Common myeloid progenitor, CD34-positive (primary cell): ENCODE results near the gene PHLPP1.

Experiments used
- CTCF ChIA-PET: fragments of 350-600 bp; sonication (Branson Sonifier 250); formaldehyde crosslinking; loops from one replicate; lab custom pipeline; 2021; ENCODE audit warnings: antibody characterized with exemption; lab: Charles Lee
- POLR2A ChIA-PET: fragments of 350-600 bp; sonication (Branson Sonifier 250); formaldehyde crosslinking; loops from one replicate; lab custom pipeline; 2021; ENCODE audit warnings: antibody characterized with exemption; lab: Charles Lee
- DNase-seq, 3 donors: peaks; one replicate each; pipeline versions ENCODE4 v3.0.0 to v3.0.0-alpha.2; 2013
- H3K27ac ChIP-seq, 2 experiments: 1 replicate in 1 of 2; 2 replicates in 1 of 2; pipeline ENCODE4 v1.7.0; 2013; ENCODE audit warnings: inconsistent platforms in 2 of 2, low read length in 2 of 2, mild to moderate bottlenecking in 2 of 2, low read depth in 1 of 2, moderate library complexity in 1 of 2; ENCODE audit not compliant: severe bottlenecking in 2 of 2, insufficient read depth in 1 of 2, poor library complexity in 1 of 2
- H3K27me3 ChIP-seq, 5 experiments: replicated peaks in 2 of 5; 1 replicate in 3 of 5; 2 replicates in 2 of 5; pipeline versions ENCODE4 v1.6.1 to v1.7.0; 2013; ENCODE audit warnings: low read length in 4 of 5, mild to moderate bottlenecking in 2 of 5, moderate library complexity in 2 of 5, inconsistent platforms in 1 of 5; ENCODE audit not compliant: insufficient read depth in 5 of 5, control insufficient read depth in 4 of 5
- H3K36me3 ChIP-seq, 4 experiments: 1 replicate in 2 of 4; 2 replicates in 2 of 4; pipeline versions ENCODE4 v1.6.1 to v1.7.0; 2013; ENCODE audit warnings: low read length in 3 of 4, control low read depth in 1 of 4, mild to moderate bottlenecking in 1 of 4; ENCODE audit not compliant: control insufficient read depth in 4 of 4, insufficient read depth in 4 of 4
- H3K4me1 ChIP-seq, 4 experiments: 1 replicate in 3 of 4; 2 replicates in 1 of 4; pipeline versions ENCODE4 v1.6.1 to v1.7.1; 2013; ENCODE audit warnings: low read length in 3 of 4, mild to moderate bottlenecking in 3 of 4, control low read depth in 1 of 4, inconsistent platforms in 1 of 4, moderate library complexity in 1 of 4; ENCODE audit not compliant: control insufficient read depth in 4 of 4, insufficient read depth in 4 of 4; ENCODE audit errors: control extremely low read depth in 1 of 4
- H3K4me3 ChIP-seq, 7 experiments: 1 replicate in 4 of 7; 2 replicates in 3 of 7; pipeline versions ENCODE4 v1.5.1 to v1.7.0; 2013; ENCODE audit warnings: mild to moderate bottlenecking in 7 of 7, low read length in 6 of 7, moderate library complexity in 6 of 7, inconsistent platforms in 2 of 7, low read depth in 2 of 7, control low read depth in 1 of 7; ENCODE audit not compliant: insufficient read depth in 4 of 7, control insufficient read depth in 1 of 7; ENCODE audit errors: extremely low read depth in 1 of 7
- H3K9me3 ChIP-seq, 5 experiments: 1 replicate in 4 of 5; 2 replicates in 1 of 5; pipeline versions ENCODE4 v1.6.1 to v1.7.1; 2013; ENCODE audit warnings: low read length in 4 of 5, mild to moderate bottlenecking in 2 of 5, inconsistent platforms in 1 of 5, low read depth in 1 of 5, moderate library complexity in 1 of 5; ENCODE audit not compliant: control insufficient read depth in 4 of 5, insufficient read depth in 2 of 5; ENCODE audit errors: control extremely low read depth in 1 of 5
- WGBS: methylation state at CpG from one replicate; pipeline ENCODE4 v1.1.5; 2013; ENCODE audit not compliant: insufficient coverage; 5-methylcytosine and 5-hydroxymethylcytosine counted together

Gene PHLPP1

DNA sequence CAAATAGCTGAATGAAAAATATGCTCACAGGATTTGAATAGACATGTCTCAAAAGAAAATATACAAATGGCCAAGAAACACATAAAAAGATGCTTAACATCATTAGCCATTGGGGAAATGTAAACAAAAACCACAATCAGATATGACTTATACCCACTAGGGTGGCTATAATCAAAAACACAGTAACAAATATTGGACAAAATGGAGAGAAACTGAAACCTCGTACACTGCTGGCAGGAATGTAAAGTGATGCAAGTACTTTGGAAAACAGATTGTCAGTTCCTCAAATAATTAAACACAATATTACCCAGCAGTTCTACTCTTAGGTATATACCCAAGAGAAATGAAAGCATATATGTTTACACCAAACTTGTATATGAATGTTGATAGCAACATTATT is 213.0 kb downstream of the PHLPP1 start:
- no CpG with 5 or more reads among the region's 1 CpG for WGBS
- ChIA-PET CTCF (interaction anchor here (1.9 kb wide), 1 partner anchor 30 kb away, joined by 4 read pairs; no protein-coding TSS in a partner anchor), POLR2A (no interaction called here)
- peaks cover 0 to 9% (median 0%) of the 10 kb centered on the region in 5 experiments for H3K9me3 ChIP-seq
- peak in 2 of 3 donors; percentile 36 to 49 for DNase-seq
- no peak overlapping the region for H3K27ac ChIP-seq
- H3K4me3 ChIP-seq = peak overlapping the region in 1 of 7 experiments; percentile 10
- peaks cover 0 to 4% (median 0%) of the 10 kb centered on the region in 4 experiments for H3K36me3 ChIP-seq
- H3K4me1 ChIP-seq = no peaks in the 10 kb centered on the region
- H3K27me3 ChIP-seq = no peaks in the 10 kb centered on the region

GRCh38 chr18:62933261-62933887 is 218.0 kb downstream of the PHLPP1 start:
- ChIA-PET CTCF (no interaction called here), POLR2A (no interaction called here)
- WGBS = no CpG with 5 or more reads among the region's 2 CpGs

DNA sequence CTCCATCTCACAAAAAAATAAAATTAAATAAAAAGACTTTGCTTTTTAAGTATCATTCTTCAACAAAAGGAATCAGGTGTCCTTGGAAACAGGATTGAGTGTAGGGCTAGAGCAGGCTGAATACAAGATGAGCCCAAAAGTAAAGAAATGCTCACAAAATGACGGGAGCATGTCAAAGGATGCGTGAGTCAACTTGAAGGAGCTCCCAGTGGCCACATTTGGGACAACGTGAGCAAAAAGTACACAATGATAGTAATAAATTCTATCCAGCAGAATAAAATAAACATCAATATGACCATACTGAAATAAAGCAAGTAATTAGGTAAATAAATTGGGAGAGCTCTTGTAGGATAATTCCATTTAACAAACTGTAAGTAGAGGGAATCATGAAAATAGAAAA is 220.7 kb downstream of the PHLPP1 start:
- CTCF ChIA-PET = interaction anchor here (1.2 kb wide), 1 partner anchor 9 kb away, joined by 3 read pairs; no protein-coding TSS in a partner anchor
- H3K27ac ChIP-seq = no peak overlapping the region
- H3K36me3 ChIP-seq = no peaks in the 10 kb centered on the region

More at GRCh38 chr18:62933261-62933887, 218.0 kb downstream of the PHLPP1 start:
- H3K4me1 ChIP-seq = peaks cover 9 to 19% (median 18%) of the 10 kb centered on the region in 4 experiments
- H3K4me3 ChIP-seq = no peak overlapping the region
- peaks cover 0 to 9% (median 0%) of the 10 kb centered on the region in 5 experiments for H3K9me3 ChIP-seq
- no peak for DNase-seq
- no peak overlapping the region for H3K27ac ChIP-seq
- H3K36me3 ChIP-seq = no peaks in the 10 kb centered on the region
- H3K27me3 ChIP-seq = no peaks in the 10 kb centered on the region

DNA sequence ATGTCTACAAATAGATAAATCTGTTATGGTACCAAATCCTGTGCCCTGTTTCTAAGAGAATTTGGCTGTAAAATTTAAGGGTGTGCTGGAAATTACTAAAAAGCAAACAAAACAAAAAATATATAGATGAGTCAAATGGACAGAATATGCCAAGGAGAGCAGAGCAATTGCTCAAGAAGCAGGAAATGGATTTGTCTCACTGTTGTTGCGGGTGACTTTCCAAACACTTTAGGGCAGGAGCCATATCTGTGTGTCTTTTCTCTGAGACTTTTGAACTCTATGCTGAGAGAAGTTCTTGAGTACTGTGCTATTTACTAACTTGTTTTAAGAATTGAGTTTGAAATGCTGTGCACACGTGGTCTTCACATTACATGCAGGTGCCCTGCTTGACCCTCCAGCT is 221.7 kb downstream of the PHLPP1 start:
- no peak for DNase-seq
- WGBS = 100% methylated on average over 1 of the region's 2 CpGs
- H3K27me3 ChIP-seq = no peaks in the 10 kb centered on the region
- H3K27ac ChIP-seq = peak overlapping the region in 1 of 2 experiments; percentile 41
- H3K9me3 ChIP-seq = peaks cover 0 to 6% (median 0%) of the 10 kb centered on the region in 5 experiments
- ChIA-PET CTCF (no interaction called here), POLR2A (interaction anchor here (0.5 kb wide), 1 partner anchor 20 kb away, joined by 4 read pairs; no protein-coding TSS in a partner anchor)
- H3K4me3 ChIP-seq = no peak overlapping the region
- no peaks in the 10 kb centered on the region for H3K36me3 ChIP-seq
- peaks cover 31 to 51% (median 37%) of the 10 kb centered on the region in 4 experiments for H3K4me1 ChIP-seq

More for the DNA sequence above, 220.7 kb downstream of the PHLPP1 start:
- Histone ChIP-seq H3K4me1 (peaks cover 27 to 42% (median 34%) of the 10 kb centered on the region in 4 experiments), H3K27me3 (no peaks in the 10 kb centered on the region), H3K4me3 (no peak overlapping the region), H3K9me3 (peaks cover 0 to 9% (median 0%) of the 10 kb centered on the region in 5 experiments)
- POLR2A ChIA-PET = no interaction called here
- no CpG with 5 or more reads among the region's 3 CpGs for WGBS
- DNase-seq = no peak

- no CpG with 5 or more reads among the region's 1 CpG for WGBS
Observed at GRCh38 chr18:62938006-62938405, 222.7 kb downstream of the PHLPP1 start.

DNA sequence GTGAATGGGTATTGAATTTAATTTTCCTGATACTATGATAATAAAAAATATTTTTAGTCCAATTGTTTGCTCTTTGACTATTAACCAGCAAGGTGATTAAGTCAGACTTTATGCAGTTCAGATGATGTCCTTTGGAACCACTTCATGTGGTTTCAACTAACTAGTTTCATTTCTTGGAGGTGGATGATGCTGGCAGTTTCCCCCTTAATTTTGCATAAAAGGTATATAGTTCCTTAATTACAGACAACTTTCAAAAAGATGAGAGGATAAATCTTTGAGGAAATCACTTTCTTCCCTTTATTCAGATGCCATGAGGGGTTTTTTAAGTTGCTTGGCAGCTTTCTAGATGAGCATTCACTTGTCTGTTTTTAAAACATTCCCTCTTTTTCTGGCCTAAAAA is 223.1 kb downstream of the PHLPP1 start:
- no peaks in the 10 kb centered on the region for H3K27me3 ChIP-seq
- peaks cover 0 to 2% (median 2%) of the 10 kb centered on the region in 4 experiments for H3K36me3 ChIP-seq
- H3K4me1 ChIP-seq = peaks cover 31 to 51% (median 37%) of the 10 kb centered on the region in 4 experiments
- H3K4me3 ChIP-seq = no peak overlapping the region
- H3K27ac ChIP-seq = peak overlapping the region in 1 of 2 experiments; percentile 41
- DNase-seq = peak; percentile 23 to 71 (median 69)
- H3K9me3 ChIP-seq = no peaks in the 10 kb centered on the region
- ChIA-PET CTCF (interaction anchor here (1.1 to 1.9 kb wide), 3 partner anchors 11 to 21 kb away, joined by 3 to 4 read pairs (median 3); no protein-coding TSS in a partner anchor), POLR2A (no interaction called here)

More at GRCh38 chr18:62938006-62938405, 222.7 kb downstream of the PHLPP1 start:
- peaks cover 0 to 2% (median under 1%) of the 10 kb centered on the region in 4 experiments for H3K36me3 ChIP-seq
- H3K9me3 ChIP-seq = no peaks in the 10 kb centered on the region
- H3K27ac ChIP-seq = peak overlapping the region in 1 of 2 experiments; percentile 41
- ChIA-PET POLR2A (no interaction called here), CTCF (interaction anchor here (1.1 kb wide), 1 partner anchor 20 kb away, joined by 3 read pairs; no protein-coding TSS in a partner anchor)
- H3K4me3 ChIP-seq = no peak overlapping the region
- DNase-seq = peak in 1 of 3 donors; percentile 25
- H3K27me3 ChIP-seq = no peaks in the 10 kb centered on the region
- H3K4me1 ChIP-seq = peaks cover 31 to 51% (median 37%) of the 10 kb centered on the region in 4 experiments

DNA sequence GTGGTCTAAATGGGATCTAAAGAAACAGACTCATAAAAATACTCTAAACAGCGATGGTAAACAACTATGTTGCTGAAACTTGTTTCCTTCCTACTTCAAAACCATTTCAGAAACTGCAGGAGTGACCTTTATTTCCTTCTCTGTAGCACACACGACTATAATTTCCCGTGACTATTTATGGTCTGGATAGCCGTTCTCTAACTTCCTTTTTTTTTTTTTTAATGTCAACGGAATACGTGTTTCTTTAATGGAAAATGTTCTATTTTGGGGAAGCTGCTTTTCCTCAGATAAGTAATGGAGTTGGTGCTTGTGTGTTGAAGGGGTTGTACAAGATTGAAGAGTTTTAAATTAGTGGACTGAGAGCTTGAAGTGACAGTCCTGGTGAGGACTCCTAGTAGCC is 224.1 kb downstream of the PHLPP1 start:
- CTCF ChIA-PET = interaction anchor here (0.6 to 1.9 kb wide), 4 partner anchors 10 to 33 kb away, joined by 3 to 4 read pairs (median 4); no protein-coding TSS in a partner anchor

More for the DNA sequence above, 224.1 kb downstream of the PHLPP1 start:
- Histone ChIP-seq H3K4me3 (peak overlapping the region in 3 of 7 experiments; percentile 1 to 62 (median 7)), H3K9me3 (no peaks in the 10 kb centered on the region), H3K4me1 (peaks cover 31 to 51% (median 37%) of the 10 kb centered on the region in 4 experiments), H3K27me3 (no peaks in the 10 kb centered on the region), H3K36me3 (peaks cover 0 to 2% (median 2%) of the 10 kb centered on the region in 4 experiments), H3K27ac (peak overlapping the region; percentile 50 to 78)
- 0% methylated on average over 1 of the region's 6 CpGs for WGBS
- peak; percentile 66 to 87 (median 82) for DNase-seq
- POLR2A ChIA-PET = interaction anchor here (0.7 kb wide), 1 partner anchor 144 kb away, joined by 4 read pairs; no protein-coding TSS in a partner anchor
